HCT116 (cell line): Measurements from ENCODE around the gene CACNA2D3. TPM values are rescaled to one million over a fixed set of nuclear protein-coding genes. Genes with fewer than 3 reads are reported as not detected.

Experiments
- ATAC-seq: fragments of 200-7000 bp; cut with Tn5 transposase; 2 replicates; pipeline ENCODE4 v1.9.1; 2020; ENCODE audit warnings: mild to moderate bottlenecking, moderate library complexity
- BruUV-seq: library from RNA; stranded (reverse); fragments of 400-500 nt; replicated peaks from 2 replicates; lab custom pipeline; 2021; lab: Mats Ljungman, UMichigan
- CTCF ChIA-PET: fragments of 300-600 bp; sonication (Branson Sonifier 250); formaldehyde crosslinking; loops from one replicate; lab custom pipeline; 2021; ENCODE audit warnings: antibody characterized with exemption; lab: Charles Lee
- POLR2A ChIA-PET: fragments of 300-600, 350-600 bp; sonication (Branson Sonifier 250); formaldehyde crosslinking; loops from one replicate; lab custom pipeline; 2021; ENCODE audit warnings: antibody characterized with exemption; lab: Charles Lee
- RAD21 ChIA-PET, 2 experiments: fragments of 300-600 bp; sonication (Branson Sonifier 250); formaldehyde crosslinking; loops; one replicate each; lab custom pipeline; 2023; ENCODE audit warnings: low total read pairs in 2 of 2; ENCODE audit not compliant: uncharacterized antibody in 2 of 2, unreplicated experiment in 2 of 2, low non-redundant PET in 1 of 2; lab: Charles Lee
- DNase-seq: peaks from one replicate; pipeline ENCODE4 v3.0.0-alpha.2; 2010; ENCODE audit warnings: low read depth, low spot score
- H2AFZ ChIP-seq: fragments of 200-600 bp; shearing (Covaris generic), sonication (generic); 2 replicates; pipeline ENCODE4 v1.6.1; 2017; ENCODE audit warnings: low read depth, mixed run types, mixed read lengths, antibody characterized with exemption, low read length; ENCODE audit not compliant: poor library complexity, severe bottlenecking
- H3K27ac ChIP-seq: 2 replicates; pipeline ENCODE4 v1.5.1; 2012; ENCODE audit warnings: low read depth, low read length
- H3K27me3 ChIP-seq: fragments of 200-600 bp; sonication (generic); 2 replicates; pipeline ENCODE4 v1.6.1; 2016; ENCODE audit warnings: mixed run types, low read length, mixed read lengths; ENCODE audit not compliant: insufficient read depth
- H3K36me3 ChIP-seq, 2 experiments: fragments of 200-500 bp in 1 of 2; fragments of 200-600 bp in 1 of 2; sonication (Bioruptor generic) in 1 of 2; sonication (generic) in 1 of 2; 2 replicates each; pipeline versions ENCODE4 v1.5.1 to v1.6.1; 2014 to 2016; ENCODE audit warnings: low read length in 2 of 2, inconsistent platforms in 1 of 2, mixed read lengths in 1 of 2, mixed run types in 1 of 2; ENCODE audit not compliant: insufficient read depth in 2 of 2, control insufficient read depth in 1 of 2
- H3K4me1 ChIP-seq, 2 experiments: fragments of 200-600 bp in 1 of 2; sonication (generic) in 1 of 2; 2 replicates each; pipeline versions ENCODE4 v1.5.1 to v1.6.1; 2012 to 2017; ENCODE audit warnings: low read length in 2 of 2, inconsistent platforms in 1 of 2, mild to moderate bottlenecking in 1 of 2, mixed read lengths in 1 of 2, mixed run types in 1 of 2, moderate library complexity in 1 of 2; ENCODE audit not compliant: insufficient read depth in 2 of 2, control insufficient read depth in 1 of 2
- H3K4me2 ChIP-seq: fragments of 200-600 bp; sonication (generic); 2 replicates; pipeline ENCODE4 v1.6.1; 2017; ENCODE audit warnings: mixed run types, low read length, mixed read lengths
- H3K4me3 ChIP-seq, 2 experiments: fragments of 200-600 bp in 1 of 2; sonication (generic) in 1 of 2; replicated peaks in 1 of 2; 2 replicates each; pipeline ENCODE4 v1.5.1; 2011 to 2016; ENCODE audit warnings: low read length in 2 of 2, control low read depth in 1 of 2, low read depth in 1 of 2, mild to moderate bottlenecking in 1 of 2, mixed read lengths in 1 of 2, mixed run types in 1 of 2
- H3K79me2 ChIP-seq: fragments of 200-600 bp; sonication (generic); 2 replicates; pipeline ENCODE4 v1.6.1; 2017; ENCODE audit warnings: mild to moderate bottlenecking, mixed run types, low read length, moderate library complexity, mixed read lengths; ENCODE audit not compliant: insufficient read depth
- H3K9ac ChIP-seq: fragments of 200-600 bp; sonication (generic); 2 replicates; pipeline ENCODE4 v1.6.1; 2016; ENCODE audit warnings: low read length, mixed read lengths
- H3K9me2 ChIP-seq: fragments of 200-600 bp; sonication (generic), shearing (Covaris generic); 2 replicates; pipeline ENCODE4 v1.6.1; 2017; ENCODE audit warnings: mixed run types, mild to moderate bottlenecking, moderate library complexity; ENCODE audit not compliant: insufficient read depth
- H3K9me3 ChIP-seq, 2 experiments: fragments of 200-500 bp in 1 of 2; fragments of 200-600 bp in 1 of 2; sonication (Bioruptor generic) in 1 of 2; sonication (generic) in 1 of 2; 2 replicates each; pipeline ENCODE4 v1.6.1; 2014 to 2017; ENCODE audit warnings: low read length in 2 of 2, mixed read lengths in 2 of 2, inconsistent platforms in 1 of 2, low read depth in 1 of 2, mild to moderate bottlenecking in 1 of 2, mixed run types in 1 of 2, moderate library complexity in 1 of 2; ENCODE audit not compliant: control insufficient read depth in 1 of 2, insufficient read depth in 1 of 2
- H4K20me1 ChIP-seq: fragments of 200-600 bp; sonication (generic), shearing (Covaris generic); 2 replicates; pipeline ENCODE4 v1.6.1; 2017; ENCODE audit warnings: mixed run types, mild to moderate bottlenecking, moderate library complexity; ENCODE audit not compliant: insufficient read depth
- EGR1 ChIP-seq: IDR thresholded peaks from 2 replicates; pipeline ENCODE4 v1.6.1; 2012; ENCODE audit warnings: low read depth
- EZH2 ChIP-seq: fragments of 200-600 bp; sonication (generic); IDR thresholded peaks from 2 replicates; pipeline ENCODE4 v1.6.1; 2017; ENCODE audit warnings: antibody characterized with exemption, mixed run types
- FOSL1 ChIP-seq: IDR thresholded peaks from 2 replicates; pipeline ENCODE4 v1.6.1; 2012; ENCODE audit warnings: low read depth
- POLR2A ChIP-seq: IDR thresholded peaks from 2 replicates; pipeline ENCODE4 v1.7.0; 2011; ENCODE audit warnings: borderline replicate concordance; ENCODE audit not compliant: insufficient read depth, insufficient read length; ENCODE audit errors: extremely low read depth
- POLR2AphosphoS5 ChIP-seq: IDR thresholded peaks from 2 replicates; pipeline ENCODE4 v1.6.1; 2011; ENCODE audit warnings: mild to moderate bottlenecking, low read depth, low read length, moderate library complexity
- RAD21 ChIP-seq: IDR thresholded peaks from 2 replicates; pipeline ENCODE4 v1.6.1; 2012; ENCODE audit warnings: low read depth, mild to moderate bottlenecking
- SP1 ChIP-seq: IDR thresholded peaks from 2 replicates; pipeline ENCODE4 v1.6.1; 2012; ENCODE audit warnings: low read depth
- SRF ChIP-seq: IDR thresholded peaks from 2 replicates; pipeline ENCODE4 v1.6.1; 2012; ENCODE audit warnings: low read depth
- ZFX ChIP-seq: fragments of 450-650 bp; IDR thresholded peaks from 2 replicates; pipeline ENCODE4 v1.6.1; 2017
- intact Hi-C: fragments of 100-400 bp; cut with micrococcal nuclease; formaldehyde crosslinking; loops from 2 replicates; pipeline ENCODE4 v1.10.0; 2022
- total RNA-seq: library from RNA; stranded (reverse); gene quantifications from one replicate; pipeline ENCODE4 v1.2.1, GENCODE V29; 2021; ENCODE audit not compliant: unreplicated experiment
- TF ChIP-seq, protein P1 (sequence below), 3 experiments: fragments of 200-600 bp in 1 of 3; sonication (generic) in 1 of 3; IDR thresholded peaks in 2 of 3; conservative IDR thresholded peaks in 1 of 3; 2 replicates each; pipeline ENCODE4 v1.5.1; 2012 to 2017; ENCODE audit warnings: low read depth in 2 of 3, low read length in 2 of 3, antibody characterized with exemption in 1 of 3, borderline replicate concordance in 1 of 3, control low read depth in 1 of 3, mild to moderate bottlenecking in 1 of 3, mixed read lengths in 1 of 3, mixed run types in 1 of 3, moderate library complexity in 1 of 3; ENCODE audit not compliant: insufficient read depth in 1 of 3
- TF ChIP-seq, protein P2 (sequence below): IDR thresholded peaks from 2 replicates; pipeline ENCODE4 v1.6.1; 2012
- TF ChIP-seq, protein P3 (sequence below): IDR thresholded peaks from 2 replicates; pipeline ENCODE4 v1.6.1; 2012; ENCODE audit warnings: low read depth

Gene CACNA2D3
- total RNA-seq, 1 experiment from 2014 or later, result 0.20 TPM

DNA sequence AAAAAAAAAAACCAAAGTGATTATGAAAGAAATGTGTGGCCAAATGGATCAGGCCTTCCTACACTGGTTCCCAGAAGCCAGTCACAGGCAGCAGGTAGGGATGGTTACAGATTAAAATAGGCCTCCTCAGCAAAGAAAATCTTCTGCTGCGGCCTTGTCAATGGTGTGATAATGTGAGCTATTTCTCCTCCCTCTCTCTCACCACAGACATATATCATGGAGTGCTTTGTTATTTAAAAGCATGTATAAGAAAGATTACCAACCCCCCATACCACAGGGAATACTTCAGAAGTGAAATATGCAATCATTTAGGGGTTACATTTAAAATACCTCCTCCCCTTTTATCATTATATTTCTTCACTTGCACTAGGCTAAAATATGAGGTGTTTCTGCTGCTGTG lies 837.7 kb downstream of the CACNA2D3 start:
- ATAC-seq, result no peak
- RAD21 ChIA-PET, result no interaction called here
- Histone ChIP-seq H3K79me2 (no peaks in the 10 kb centered on the region), H3K27ac (no peak overlapping the region), H3K4me3 (no peak overlapping the region), H3K4me1 (no peaks in the 10 kb centered on the region), H3K4me2 (no peak overlapping the region), H3K9me2 (no peaks in the 10 kb centered on the region), H3K9ac (no peak overlapping the region), H2AFZ (no peak overlapping the region), H3K9me3 (peaks cover 0 to 3% of the 10 kb centered on the region in 2 experiments; a peak in 1 of 4 replicates), H3K36me3 (no peaks in the 10 kb centered on the region), H3K27me3 (no peaks in the 10 kb centered on the region), H4K20me1 (no peaks in the 10 kb centered on the region)
- no peak for DNase-seq
- CTCF ChIA-PET, result no interaction called here
- no peak for TF ChIP-seq SP1
- TF ChIP-seq EGR1, result no peak
- TF ChIP-seq SRF, result no peak
- TF ChIP-seq EZH2, result no peak
- TF ChIP-seq, protein P1, sequence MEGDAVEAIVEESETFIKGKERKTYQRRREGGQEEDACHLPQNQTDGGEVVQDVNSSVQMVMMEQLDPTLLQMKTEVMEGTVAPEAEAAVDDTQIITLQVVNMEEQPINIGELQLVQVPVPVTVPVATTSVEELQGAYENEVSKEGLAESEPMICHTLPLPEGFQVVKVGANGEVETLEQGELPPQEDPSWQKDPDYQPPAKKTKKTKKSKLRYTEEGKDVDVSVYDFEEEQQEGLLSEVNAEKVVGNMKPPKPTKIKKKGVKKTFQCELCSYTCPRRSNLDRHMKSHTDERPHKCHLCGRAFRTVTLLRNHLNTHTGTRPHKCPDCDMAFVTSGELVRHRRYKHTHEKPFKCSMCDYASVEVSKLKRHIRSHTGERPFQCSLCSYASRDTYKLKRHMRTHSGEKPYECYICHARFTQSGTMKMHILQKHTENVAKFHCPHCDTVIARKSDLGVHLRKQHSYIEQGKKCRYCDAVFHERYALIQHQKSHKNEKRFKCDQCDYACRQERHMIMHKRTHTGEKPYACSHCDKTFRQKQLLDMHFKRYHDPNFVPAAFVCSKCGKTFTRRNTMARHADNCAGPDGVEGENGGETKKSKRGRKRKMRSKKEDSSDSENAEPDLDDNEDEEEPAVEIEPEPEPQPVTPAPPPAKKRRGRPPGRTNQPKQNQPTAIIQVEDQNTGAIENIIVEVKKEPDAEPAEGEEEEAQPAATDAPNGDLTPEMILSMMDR (IDR thresholded peaks at IDR 0.05 in 2 of 3, conservative IDR thresholded peaks at IDR 0.05 in 1 of 3; ENCODE audit: borderline replicate concordance in 1 of 3, insufficient read depth in 1 of 3, low read depth in 2 of 3, low read length in 2 of 3), result no peak
- TF ChIP-seq, protein P2, sequence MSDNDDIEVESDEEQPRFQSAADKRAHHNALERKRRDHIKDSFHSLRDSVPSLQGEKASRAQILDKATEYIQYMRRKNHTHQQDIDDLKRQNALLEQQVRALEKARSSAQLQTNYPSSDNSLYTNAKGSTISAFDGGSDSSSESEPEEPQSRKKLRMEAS, result no peak
- intact Hi-C loops, result no loop called here
- BruUV-seq, result no TSS peak
- POLR2A ChIA-PET, result no interaction called here

DNA sequence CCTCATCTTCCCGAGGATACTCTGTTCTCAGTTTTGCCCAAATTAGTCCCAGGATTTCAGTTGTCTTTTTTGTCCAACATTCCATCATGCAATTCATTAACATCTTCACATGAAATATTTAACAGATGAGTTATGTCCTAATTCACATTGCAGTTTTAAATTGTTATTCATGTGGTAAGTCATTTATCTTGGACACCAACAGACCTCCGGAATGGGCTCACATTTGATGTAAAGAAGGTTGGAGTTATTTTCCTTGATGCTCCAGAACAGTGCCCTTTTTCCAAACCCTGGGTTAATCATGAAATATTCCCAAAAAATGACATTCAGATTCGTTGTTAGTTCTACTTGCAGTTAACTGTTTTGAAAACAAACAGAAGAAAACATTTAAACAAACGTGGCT lies 838.3 kb downstream of the CACNA2D3 start:
- no TSS peak for BruUV-seq
- no peak overlapping the region for H3K27ac ChIP-seq
- POLR2A ChIA-PET, result no interaction called here
- CTCF ChIA-PET, result no interaction called here
- no peak overlapping the region for H3K4me2 ChIP-seq
- no peaks in the 10 kb centered on the region for H3K27me3 ChIP-seq
- H3K4me3 ChIP-seq, result no peak overlapping the region
- no peaks in the 10 kb centered on the region for H3K36me3 ChIP-seq
- peaks cover 0 to 3% of the 10 kb centered on the region in 2 experiments; a peak in 1 of 4 replicates for H3K9me3 ChIP-seq
- no peaks in the 10 kb centered on the region for H3K79me2 ChIP-seq
- no peak overlapping the region for H2AFZ ChIP-seq
- ATAC-seq (no peak), DNase-seq (no peak)
- H3K9me2 ChIP-seq, result no peaks in the 10 kb centered on the region
- no peaks in the 10 kb centered on the region for H3K4me1 ChIP-seq
- RAD21 ChIA-PET, result no interaction called here
- intact Hi-C loops, result no loop called here
- H4K20me1 ChIP-seq, result no peaks in the 10 kb centered on the region
- H3K9ac ChIP-seq, result no peak overlapping the region
- TF ChIP-seq, protein P3, sequence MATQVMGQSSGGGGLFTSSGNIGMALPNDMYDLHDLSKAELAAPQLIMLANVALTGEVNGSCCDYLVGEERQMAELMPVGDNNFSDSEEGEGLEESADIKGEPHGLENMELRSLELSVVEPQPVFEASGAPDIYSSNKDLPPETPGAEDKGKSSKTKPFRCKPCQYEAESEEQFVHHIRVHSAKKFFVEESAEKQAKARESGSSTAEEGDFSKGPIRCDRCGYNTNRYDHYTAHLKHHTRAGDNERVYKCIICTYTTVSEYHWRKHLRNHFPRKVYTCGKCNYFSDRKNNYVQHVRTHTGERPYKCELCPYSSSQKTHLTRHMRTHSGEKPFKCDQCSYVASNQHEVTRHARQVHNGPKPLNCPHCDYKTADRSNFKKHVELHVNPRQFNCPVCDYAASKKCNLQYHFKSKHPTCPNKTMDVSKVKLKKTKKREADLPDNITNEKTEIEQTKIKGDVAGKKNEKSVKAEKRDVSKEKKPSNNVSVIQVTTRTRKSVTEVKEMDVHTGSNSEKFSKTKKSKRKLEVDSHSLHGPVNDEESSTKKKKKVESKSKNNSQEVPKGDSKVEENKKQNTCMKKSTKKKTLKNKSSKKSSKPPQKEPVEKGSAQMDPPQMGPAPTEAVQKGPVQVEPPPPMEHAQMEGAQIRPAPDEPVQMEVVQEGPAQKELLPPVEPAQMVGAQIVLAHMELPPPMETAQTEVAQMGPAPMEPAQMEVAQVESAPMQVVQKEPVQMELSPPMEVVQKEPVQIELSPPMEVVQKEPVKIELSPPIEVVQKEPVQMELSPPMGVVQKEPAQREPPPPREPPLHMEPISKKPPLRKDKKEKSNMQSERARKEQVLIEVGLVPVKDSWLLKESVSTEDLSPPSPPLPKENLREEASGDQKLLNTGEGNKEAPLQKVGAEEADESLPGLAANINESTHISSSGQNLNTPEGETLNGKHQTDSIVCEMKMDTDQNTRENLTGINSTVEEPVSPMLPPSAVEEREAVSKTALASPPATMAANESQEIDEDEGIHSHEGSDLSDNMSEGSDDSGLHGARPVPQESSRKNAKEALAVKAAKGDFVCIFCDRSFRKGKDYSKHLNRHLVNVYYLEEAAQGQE, result no peak
- no peak for TF ChIP-seq EGR1
- TF ChIP-seq POLR2AphosphoS5, result no peak
- no peak for TF ChIP-seq SRF
- no peak for TF ChIP-seq RAD21
- TF ChIP-seq FOSL1, result no peak
- no peak for TF ChIP-seq POLR2A
- no peak for TF ChIP-seq ZFX
